ENCODE results near the gene AQP10.

- TF ChIP-seq, protein P1, sequence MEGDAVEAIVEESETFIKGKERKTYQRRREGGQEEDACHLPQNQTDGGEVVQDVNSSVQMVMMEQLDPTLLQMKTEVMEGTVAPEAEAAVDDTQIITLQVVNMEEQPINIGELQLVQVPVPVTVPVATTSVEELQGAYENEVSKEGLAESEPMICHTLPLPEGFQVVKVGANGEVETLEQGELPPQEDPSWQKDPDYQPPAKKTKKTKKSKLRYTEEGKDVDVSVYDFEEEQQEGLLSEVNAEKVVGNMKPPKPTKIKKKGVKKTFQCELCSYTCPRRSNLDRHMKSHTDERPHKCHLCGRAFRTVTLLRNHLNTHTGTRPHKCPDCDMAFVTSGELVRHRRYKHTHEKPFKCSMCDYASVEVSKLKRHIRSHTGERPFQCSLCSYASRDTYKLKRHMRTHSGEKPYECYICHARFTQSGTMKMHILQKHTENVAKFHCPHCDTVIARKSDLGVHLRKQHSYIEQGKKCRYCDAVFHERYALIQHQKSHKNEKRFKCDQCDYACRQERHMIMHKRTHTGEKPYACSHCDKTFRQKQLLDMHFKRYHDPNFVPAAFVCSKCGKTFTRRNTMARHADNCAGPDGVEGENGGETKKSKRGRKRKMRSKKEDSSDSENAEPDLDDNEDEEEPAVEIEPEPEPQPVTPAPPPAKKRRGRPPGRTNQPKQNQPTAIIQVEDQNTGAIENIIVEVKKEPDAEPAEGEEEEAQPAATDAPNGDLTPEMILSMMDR (IDR thresholded peaks at IDR 0.05) = no peak
- TF ChIP-seq POLR2A (IDR thresholded peaks at IDR 0.05) (no peak), EP300 (IDR thresholded peaks at IDR 0.05) (no peak)
These were observed 47.8 kb upstream of the AQP10 start for GRCh38 chr1:154272999-154273563.
